HUDEP-2 (cell line): ENCODE data around the gene R3HDM4.

Experiments
- DNase-seq, 76 experiments: peaks; one replicate each; lab custom pipeline; 2025; ENCODE audit not compliant: unreplicated experiment in 76 of 76; lab: John Stamatoyannopoulos, UW

Gene R3HDM4

GRCh38 chr19:917323-918151 lies 4.5 kb upstream of the R3HDM4 start, which contains the start of gene KISS1R:
KISS1R (plus strand) TSS chr19:917333; CDS start chr19:917503, 170 bp downstream.
- peak in 35 of 76 experiments; percentile 10 to 77 (median 37) for DNase-seq

GRCh38 chr19:916645-917322 lies 3.8 kb upstream of the R3HDM4 start:
- peak in 38 of 76 experiments; percentile 11 to 76 (median 38) for DNase-seq

- peak in 5 of 76 experiments; percentile 43 to 67 (median 55) for DNase-seq
These were observed 589 bp downstream of the R3HDM4 start for GRCh38 chr19:912181-913079.

GRCh38 chr19:911197-912033 lies 1.6 kb downstream of the R3HDM4 start:
- DNase-seq, result no peak

- peak in 75 of 76 experiments; percentile 71 to 100 (median 98) for DNase-seq
These were observed 5.7 kb downstream of the R3HDM4 start for GRCh38 chr19:907183-907853.

GRCh38 chr19:906480-906879 lies 6.5 kb downstream of the R3HDM4 start:
- no peak for DNase-seq

GRCh38 chr19:904545-904944 lies 8.5 kb downstream of the R3HDM4 start:
- no peak for DNase-seq

GRCh38 chr19:903266-903797 lies 9.7 kb downstream of the R3HDM4 start:
- DNase-seq, result no peak

GRCh38 chr19:902446-903226 lies 10.4 kb downstream of the R3HDM4 start:
- no peak for DNase-seq

GRCh38 chr19:902093-902370 lies 11.0 kb downstream of the R3HDM4 start:
- DNase-seq, result no peak

- DNase-seq, result no peak
These were observed 11.6 kb downstream of the R3HDM4 start for GRCh38 chr19:901216-902092.

- peak in 55 of 76 experiments; percentile 30 to 87 (median 72) for DNase-seq
These were observed 12.5 kb downstream of the R3HDM4 start for GRCh38 chr19:900302-901111.

GRCh38 chr19:900043-900301 lies 13.0 kb downstream of the R3HDM4 start:
- peak in 6 of 76 experiments; percentile 29 to 69 (median 55) for DNase-seq

GRCh38 chr19:899336-900042 lies 13.5 kb downstream of the R3HDM4 start:
- peak in 46 of 76 experiments; percentile 12 to 72 (median 44) for DNase-seq

- DNase-seq, result peak in 1 of 76 experiments; percentile 32
These were observed 14.4 kb downstream of the R3HDM4 start for GRCh38 chr19:898663-899062.

GRCh38 chr19:897442-898039 lies 15.5 kb downstream of the R3HDM4 start:
- no peak for DNase-seq
